Right lobe of liver (tissue), 6 donors: ENCODE measurements around the gene ACTR10. TPM values are rescaled to one million over a fixed set of nuclear protein-coding genes. Genes with fewer than 3 reads are reported as not detected.

Source experiments
- ATAC-seq, 4 donors: fragments of 200-7000 bp; cut with Tn5 transposase; one replicate each; pipeline ENCODE4 v1.9.1; 2020; ENCODE audit warnings: mild to moderate bottlenecking in 4 of 4, moderate library complexity in 4 of 4
- DNase-seq, 3 donors: peaks; one replicate each; pipeline ENCODE4 v3.0.0-alpha.2; 2020
- H3K27ac ChIP-seq, 3 donors: fragments of 200-600 bp; one replicate each; pipeline ENCODE4 v1.8.0; 2022
- H3K27me3 ChIP-seq, 2 donors: fragments of 200-600 bp; one replicate each; pipeline ENCODE4 v1.8.0; 2022
- H3K36me3 ChIP-seq, 4 donors: fragments of 200-600 bp; sonication (generic) in 1 of 4; one replicate each; pipeline versions ENCODE4 v1.5.1 to v1.8.0; 2017 to 2022; ENCODE audit warnings: control low read depth in 1 of 4
- H3K4me1 ChIP-seq, 4 donors: fragments of 200-600 bp; sonication (generic) in 1 of 4; one replicate each; pipeline versions ENCODE4 v1.5.1 to v1.8.0; 2017 to 2022; ENCODE audit warnings: control low read depth in 1 of 4
- H3K4me3 ChIP-seq, 3 donors: fragments of 200-600 bp; one replicate each; pipeline ENCODE4 v1.8.0; 2022
- H3K9me3 ChIP-seq, 4 donors: fragments of 200-600 bp; sonication (generic) in 1 of 4; one replicate each; pipeline versions ENCODE4 v1.5.1 to v1.8.0; 2017 to 2022; ENCODE audit warnings: control low read depth in 1 of 4
- CTCF ChIP-seq, 4 donors: fragments of 200-600 bp in 3 of 4; fragments of 450-650 bp in 1 of 4; IDR thresholded peaks; one replicate each; pipeline versions ENCODE4 v1.5.1 to v1.8.0; 2016 to 2022; ENCODE audit warnings: antibody characterized with exemption in 4 of 4, mild to moderate bottlenecking in 2 of 4
- POLR2A ChIP-seq: fragments of 450-650 bp; IDR thresholded peaks from one replicate; pipeline ENCODE4 v1.6.1; 2017; ENCODE audit warnings: antibody characterized with exemption, mild to moderate bottlenecking
- WGBS: methylation state at CpG from one replicate; pipeline ENCODE4 v1.1.6; 2018; ENCODE audit warnings: low coverage, low lambda C conversion rate; ENCODE audit not compliant: insufficient coverage; ENCODE audit errors: missing lambda C conversion rate; 5-methylcytosine and 5-hydroxymethylcytosine counted together
- intact Hi-C, 2 donors: fragments of 100-400 bp; cut with DNase I; formaldehyde crosslinking; loops; one replicate each; pipeline versions ENCODE4 v1.11.2 to v1.14.1; 2022
- small RNA-seq, 2 experiments: library from RNA; depleted of rRNA; stranded (forward); fragments of <200 nt; gene quantifications; one replicate each; pipeline ENCODE3, GENCODE V24; 2016
- total RNA-seq, 6 experiments: library from RNA; depleted of rRNA in 2 of 6; stranded (reverse); fragments of >200 nt in 2 of 6; fragmentation: NEBNext Ultra II Directional in 3 of 6; extraction: Animal tissue kit (Norgen Biotek cat#: 25700) in 3 of 6; gene quantifications; one replicate each; pipeline versions ENCODE4 v1.1.0 to v1.2.4, GENCODE V29; 2016 to 2023
- donor health status: DM: no; HTN: yes; CAD: no.
- donor health status: DM: no; HTN: no; CAD: no.
- donor health status: DM: no; HTN: no; CAD: no.
- donor health status: DM: no; HTN: yes; CAD: no.
- donor health status: DM: no; HTN: yes; CAD: no.

The ACTR10 gene
- total RNA-seq, 6 experiments from 2014 or later, result 20.7 to 42.7 (median 26.5) TPM

GRCh38 chr14:58285132-58285531, 85.2 kb downstream of the ACTR10 start:
- peaks cover 0 to 82% (median 38%) of the 10 kb centered on the region in 4 donors for H3K4me1 ChIP-seq
- H3K27ac ChIP-seq, result no peak overlapping the region
- no peaks in the 10 kb centered on the region for H3K9me3 ChIP-seq
- H3K4me3 ChIP-seq, result no peak overlapping the region
- DNase-seq, result no peak
- TF ChIP-seq POLR2A (no peak), CTCF (IDR thresholded peaks at IDR 0.05) (no peak)
- no peaks in the 10 kb centered on the region for H3K27me3 ChIP-seq
- 66% methylated on average over 3 of the region's 4 CpGs for WGBS
- ATAC-seq, result no peak
- H3K36me3 ChIP-seq, result peaks cover 0 to 30% (median 6%) of the 10 kb centered on the region in 4 donors
- intact Hi-C loops, result no loop called here

Small RNA genes lying within 50 kb of the gene (small RNA-seq; reads per million reads assigned to genes)
- 0 reads per million in 2 experiments for gene RN7SL598P

Other genes with a start within 250 kb of the ACTR10 start
- gene ARMH4, start 47.9 kb upstream of the ACTR10 start, total RNA-seq, result 1 to 10 TPM in 2 of 6 experiments, under 1 TPM in 4; 0.25 to 2.1 (median 0.62) TPM
- 100 to 1,000 TPM; 100 to 132 (median 120) TPM for gene PSMA3, start 44.7 kb downstream of the ACTR10 start, total RNA-seq
- gene ARID4A, start 98.4 kb downstream of the ACTR10 start, total RNA-seq, result 10 to 100 TPM in 4 of 6 experiments, 1 to 10 TPM in 2; 7.6 to 22.1 (median 15.7) TPM
- not detected for gene TOMM20L, start 195.8 kb downstream of the ACTR10 start, total RNA-seq
- 10 to 100 TPM; 10.3 to 44.4 (median 18.2) TPM for gene TIMM9, start 227.4 kb downstream of the ACTR10 start, total RNA-seq
- 10 to 100 TPM in 2 of 6 experiments, 1 to 10 TPM in 4; 4.7 to 14.6 (median 9.0) TPM for gene KIAA0586, start 227.6 kb downstream of the ACTR10 start, total RNA-seq